ENCODE data around the gene GRM7.

DNA sequence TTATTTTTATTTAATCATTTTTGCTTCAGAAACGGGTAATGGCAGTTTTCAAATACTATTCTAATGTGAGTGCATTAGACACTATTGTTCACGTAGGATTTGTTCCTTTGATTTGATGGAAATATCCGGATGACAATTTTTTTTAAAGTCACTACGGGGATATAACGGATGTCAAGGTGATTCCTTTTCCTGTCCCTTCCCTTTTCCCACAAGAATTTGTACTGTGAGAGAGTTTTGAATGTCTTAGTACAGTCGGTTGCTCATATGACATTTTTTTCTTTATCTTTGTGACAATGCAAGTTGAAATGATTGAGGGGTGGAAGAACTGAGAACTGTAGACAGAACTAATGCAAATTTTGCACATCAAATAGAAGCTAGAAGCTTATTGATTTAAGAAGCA, 209.5 kb downstream of the GRM7 start:
- TF ChIP-seq POLR2AphosphoS5 (IDR thresholded peaks at IDR 0.05; ENCODE audit: low read depth, low read length) (no peak), SIN3A (IDR thresholded peaks at IDR 0.05; ENCODE audit: borderline replicate concordance, insufficient read depth, low read length) (no peak)
- TF ChIP-seq, protein P1, sequence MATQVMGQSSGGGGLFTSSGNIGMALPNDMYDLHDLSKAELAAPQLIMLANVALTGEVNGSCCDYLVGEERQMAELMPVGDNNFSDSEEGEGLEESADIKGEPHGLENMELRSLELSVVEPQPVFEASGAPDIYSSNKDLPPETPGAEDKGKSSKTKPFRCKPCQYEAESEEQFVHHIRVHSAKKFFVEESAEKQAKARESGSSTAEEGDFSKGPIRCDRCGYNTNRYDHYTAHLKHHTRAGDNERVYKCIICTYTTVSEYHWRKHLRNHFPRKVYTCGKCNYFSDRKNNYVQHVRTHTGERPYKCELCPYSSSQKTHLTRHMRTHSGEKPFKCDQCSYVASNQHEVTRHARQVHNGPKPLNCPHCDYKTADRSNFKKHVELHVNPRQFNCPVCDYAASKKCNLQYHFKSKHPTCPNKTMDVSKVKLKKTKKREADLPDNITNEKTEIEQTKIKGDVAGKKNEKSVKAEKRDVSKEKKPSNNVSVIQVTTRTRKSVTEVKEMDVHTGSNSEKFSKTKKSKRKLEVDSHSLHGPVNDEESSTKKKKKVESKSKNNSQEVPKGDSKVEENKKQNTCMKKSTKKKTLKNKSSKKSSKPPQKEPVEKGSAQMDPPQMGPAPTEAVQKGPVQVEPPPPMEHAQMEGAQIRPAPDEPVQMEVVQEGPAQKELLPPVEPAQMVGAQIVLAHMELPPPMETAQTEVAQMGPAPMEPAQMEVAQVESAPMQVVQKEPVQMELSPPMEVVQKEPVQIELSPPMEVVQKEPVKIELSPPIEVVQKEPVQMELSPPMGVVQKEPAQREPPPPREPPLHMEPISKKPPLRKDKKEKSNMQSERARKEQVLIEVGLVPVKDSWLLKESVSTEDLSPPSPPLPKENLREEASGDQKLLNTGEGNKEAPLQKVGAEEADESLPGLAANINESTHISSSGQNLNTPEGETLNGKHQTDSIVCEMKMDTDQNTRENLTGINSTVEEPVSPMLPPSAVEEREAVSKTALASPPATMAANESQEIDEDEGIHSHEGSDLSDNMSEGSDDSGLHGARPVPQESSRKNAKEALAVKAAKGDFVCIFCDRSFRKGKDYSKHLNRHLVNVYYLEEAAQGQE (IDR thresholded peaks at IDR 0.05; ENCODE audit: insufficient read depth in 1 of 2, low read depth in 2 of 2, low read length in 2 of 2), result no peak

Data from PFSK-1 (cell line).